GM23248 (cell line): ENCODE data around the gene LRGUK.

Source experiments
- EZH2 ChIP-seq: fragments of 200-600 bp; sonication (generic); IDR thresholded peaks from 2 replicates; pipeline ENCODE4 v1.6.1; 2018; ENCODE audit warnings: antibody characterized with exemption, mild to moderate bottlenecking; ENCODE audit not compliant: insufficient read depth, poor library complexity, severe bottlenecking
- EZH2phosphoT487 ChIP-seq: fragments of 200-600 bp; sonication (generic); IDR thresholded peaks from 2 replicates; pipeline ENCODE4 v1.6.1; 2018; ENCODE audit warnings: antibody characterized with exemption, moderate library complexity, mild to moderate bottlenecking, low read depth; ENCODE audit not compliant: insufficient read depth

DNA sequence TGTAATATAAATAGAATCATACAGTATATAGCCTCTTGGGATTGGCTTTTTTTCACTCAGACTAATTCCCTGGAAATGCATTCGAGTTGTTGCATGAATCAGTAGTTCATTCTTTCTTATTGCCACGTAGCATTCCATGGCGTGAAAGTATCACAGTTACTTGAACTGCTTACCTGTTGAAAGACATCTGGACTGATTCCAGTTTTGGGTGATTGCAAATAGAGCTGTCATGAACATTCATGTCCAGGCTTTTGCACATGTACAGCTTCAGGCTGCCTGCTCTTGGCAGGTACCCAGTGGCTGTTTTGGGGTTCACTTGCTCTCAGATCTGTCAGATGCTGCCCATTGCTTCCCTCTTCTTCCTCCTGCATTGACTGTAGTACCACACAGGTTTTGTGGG is 54.9 kb downstream of the LRGUK start:
- no peak for TF ChIP-seq EZH2phosphoT487
- no peak for TF ChIP-seq EZH2
